GM21528 (cell line): ENCODE measurements around the gene RPRML.
"Not testable (repeated sequence)": the region's sequence is repeated elsewhere in the genome, so short reads cannot be mapped to it uniquely, and the experiment has no call there.

Source experiments
- ATAC-seq: cut with Tn5 transposase; IDR thresholded peaks from one replicate; pipeline ENCODE4 v1.9.1; 2021; ENCODE audit warnings: mild to moderate bottlenecking, moderate library complexity; ENCODE audit not compliant: unreplicated experiment, low FRiP score

Gene RPRML

GRCh38 chr17:46979147-46979863 lies at the start of gene RPRML:
Gene RPRML, minus strand, starts transcription at chr17:46979253. Its CDS starts 246 bp downstream, at chr17:46979007.
- ATAC-seq, result no peak

DNA sequence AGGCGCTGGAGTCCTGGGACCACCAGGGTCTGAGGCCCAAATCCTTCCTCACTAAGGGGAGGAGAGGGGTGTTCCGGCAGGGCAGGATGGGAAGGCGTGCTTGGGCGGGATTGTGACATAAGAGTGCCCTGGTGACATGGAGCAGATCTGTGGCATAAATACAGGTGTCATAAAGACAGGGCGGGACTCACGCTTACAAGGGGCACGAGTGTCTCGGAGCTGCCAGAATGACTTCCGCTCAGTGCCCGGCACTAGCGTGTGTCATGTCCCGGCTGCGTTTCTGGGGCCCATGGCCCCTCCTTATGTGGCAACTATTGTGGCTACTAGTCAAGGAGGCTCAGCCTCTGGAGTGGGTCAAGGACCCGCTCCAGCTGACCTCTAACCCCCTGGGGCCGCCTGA lies 37.9 kb upstream of the RPRML start:
- ATAC-seq, result not testable (repeated sequence)

GRCh38 chr17:47013341-47013740 lies 34.3 kb upstream of the RPRML start:
- no peak for ATAC-seq

DNA sequence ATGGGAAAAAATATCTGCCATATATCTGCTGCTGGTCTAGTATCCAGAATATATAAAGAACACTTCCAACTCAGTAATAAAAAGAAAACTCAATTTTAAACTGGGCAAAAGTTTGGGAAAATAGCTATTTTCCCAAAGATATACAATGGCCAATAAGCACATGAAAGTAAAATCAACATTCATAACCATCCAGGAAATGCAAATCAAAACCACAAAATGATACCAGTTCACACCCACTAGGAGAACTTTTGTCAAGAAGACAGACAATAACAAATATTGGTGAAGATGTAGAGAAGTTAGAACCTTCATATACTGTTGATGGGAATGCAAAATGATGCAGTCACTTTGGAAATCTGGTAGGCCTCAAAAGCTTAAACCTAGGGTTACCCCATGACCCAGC lies 33.4 kb upstream of the RPRML start:
- no peak for ATAC-seq

DNA sequence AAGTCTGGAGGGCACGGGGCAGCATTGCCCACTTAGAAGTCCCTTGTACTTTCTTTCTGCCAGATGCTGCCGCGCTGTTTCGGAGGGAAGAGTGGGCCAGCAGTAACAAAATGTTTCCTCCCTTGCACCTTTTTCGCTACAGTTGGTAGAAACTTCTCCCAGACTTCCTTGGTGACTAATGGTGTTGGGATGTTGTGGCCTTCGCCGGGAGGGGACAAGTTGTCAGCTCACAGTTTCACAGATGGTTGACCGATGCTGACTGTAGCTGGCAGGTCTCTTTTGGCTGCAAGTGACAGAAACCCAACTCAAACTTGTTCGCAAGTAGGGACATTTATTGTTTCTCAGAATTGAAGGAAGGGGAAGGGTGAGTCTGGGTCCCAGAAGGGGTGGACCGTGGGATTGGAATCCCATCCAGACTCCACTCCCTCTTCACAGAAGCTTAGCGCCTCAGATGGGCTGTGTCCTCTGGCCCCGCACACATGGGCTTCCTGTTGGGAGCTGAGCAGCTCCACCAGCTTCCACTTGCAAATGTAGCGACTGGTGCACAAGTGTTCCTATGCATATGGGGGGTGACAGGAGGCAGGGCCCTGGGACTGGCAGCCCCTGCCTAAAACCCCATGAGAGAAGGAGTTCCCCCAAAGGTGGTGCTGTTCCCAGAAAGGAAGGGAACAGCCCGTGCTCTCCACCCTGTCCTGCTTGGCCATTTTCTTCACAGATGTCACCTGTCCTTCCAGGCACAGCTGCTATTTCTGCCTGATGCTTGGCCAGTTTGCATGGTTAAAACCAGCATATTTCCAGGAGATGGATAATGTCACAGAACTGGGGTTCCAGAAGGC lies 30.9 kb upstream of the RPRML start:
- ATAC-seq, result no peak

- no peak for ATAC-seq
These were observed 25.9 kb upstream of the RPRML start for GRCh38 chr17:47004906-47005305.

DNA sequence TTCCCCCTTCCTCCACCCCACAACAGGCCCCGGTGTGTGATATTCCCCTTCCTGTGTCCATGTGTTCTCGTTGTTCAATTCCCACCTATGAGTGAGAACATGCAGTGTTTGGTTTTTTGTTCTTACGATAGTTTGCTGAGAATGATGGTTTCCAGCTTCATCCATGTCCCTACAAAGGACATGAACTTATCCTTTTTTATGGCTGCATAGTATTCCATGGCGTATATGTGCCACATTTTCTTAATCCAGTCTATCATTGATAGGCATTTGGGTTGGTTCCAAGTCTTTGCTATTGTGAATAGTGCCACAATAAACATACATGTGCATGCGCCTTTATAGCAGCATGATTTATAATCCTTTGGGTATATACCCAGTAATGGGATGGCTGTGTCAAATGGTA lies 24.8 kb upstream of the RPRML start:
- ATAC-seq, result not testable (repeated sequence)

GRCh38 chr17:46995841-46996571 lies 17.0 kb upstream of the RPRML start:
- no peak for ATAC-seq

- no peak for ATAC-seq
These were observed 15.9 kb upstream of the RPRML start for GRCh38 chr17:46994993-46995392.

- no peak for ATAC-seq
These were observed 12.6 kb upstream of the RPRML start for GRCh38 chr17:46991617-46992016.

DNA sequence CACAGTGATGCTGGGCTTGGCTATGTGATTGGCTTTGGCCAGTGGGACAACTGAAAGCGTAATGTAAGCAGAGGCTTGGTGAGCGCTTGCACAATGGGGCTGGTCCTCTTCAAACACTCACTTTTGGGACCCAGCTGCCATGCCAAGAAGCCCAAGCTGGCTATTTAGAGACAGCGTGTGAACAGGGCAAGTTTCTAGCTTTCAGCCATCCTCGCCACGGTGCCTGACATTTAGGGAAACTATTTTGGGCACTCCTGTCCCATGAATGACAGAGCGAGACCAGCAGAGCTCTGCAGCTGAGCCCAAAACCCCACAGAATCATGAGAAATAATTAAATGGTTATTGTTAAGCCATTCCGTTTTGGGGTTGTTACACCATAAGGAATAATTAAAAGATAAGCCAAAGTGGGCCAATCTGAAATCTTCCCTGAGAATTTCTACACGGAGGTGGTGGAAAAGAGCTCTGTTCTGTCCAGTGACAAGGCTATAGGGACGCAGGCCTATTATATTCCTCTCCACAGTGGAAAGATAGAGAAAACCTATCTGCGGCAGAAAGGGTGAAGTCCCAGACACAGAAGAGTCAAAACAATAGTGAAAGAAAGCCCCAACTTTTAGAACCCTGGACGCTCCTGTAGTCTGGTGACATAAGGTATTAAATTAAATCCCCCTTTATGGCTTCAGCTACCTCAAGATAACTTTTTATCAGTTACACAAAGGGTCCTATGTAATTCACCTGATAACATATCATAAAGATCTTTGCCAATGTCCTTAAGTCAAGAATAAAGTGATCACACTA lies 10.8 kb upstream of the RPRML start:
- ATAC-seq, result no peak

DNA sequence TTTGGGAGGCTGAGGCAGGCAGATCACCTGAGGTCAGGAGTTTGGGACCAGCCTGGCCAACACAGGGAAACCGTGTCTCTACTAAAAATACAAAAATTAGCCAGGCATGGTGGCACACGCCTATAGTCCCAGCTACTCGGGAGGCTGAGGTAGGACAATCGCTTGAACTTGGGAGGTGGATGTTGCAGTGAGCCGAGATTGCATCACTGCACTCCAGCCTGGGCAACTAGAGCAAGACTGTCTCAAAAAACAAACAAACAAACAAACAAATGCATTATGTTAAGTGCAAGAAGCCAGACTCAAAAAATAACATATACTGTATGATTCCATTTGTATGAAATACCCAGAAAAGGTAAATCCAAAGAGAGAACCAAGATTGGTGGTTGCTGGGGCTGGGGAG lies 8.9 kb upstream of the RPRML start:
- not testable (repeated sequence) for ATAC-seq

DNA sequence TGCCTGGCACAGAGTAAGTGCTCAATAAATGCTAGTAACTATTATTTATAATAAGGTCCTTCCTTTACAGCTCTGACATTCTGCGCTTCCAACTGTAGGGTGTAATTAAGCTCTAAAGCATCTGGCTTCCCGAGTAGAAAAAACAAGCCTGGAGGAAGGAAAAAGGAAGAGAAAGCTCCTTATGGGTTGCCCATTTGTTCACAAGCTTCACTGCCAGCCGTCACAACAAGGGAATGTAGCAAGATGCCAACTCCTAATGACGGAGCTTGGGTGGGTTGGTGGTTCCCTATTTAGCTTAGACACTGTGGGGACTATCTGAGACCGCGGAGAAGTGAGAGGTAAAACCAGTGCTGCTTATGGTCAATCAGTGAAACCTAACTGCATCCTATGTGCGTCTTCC lies 7.3 kb upstream of the RPRML start:
- ATAC-seq, result no peak

DNA sequence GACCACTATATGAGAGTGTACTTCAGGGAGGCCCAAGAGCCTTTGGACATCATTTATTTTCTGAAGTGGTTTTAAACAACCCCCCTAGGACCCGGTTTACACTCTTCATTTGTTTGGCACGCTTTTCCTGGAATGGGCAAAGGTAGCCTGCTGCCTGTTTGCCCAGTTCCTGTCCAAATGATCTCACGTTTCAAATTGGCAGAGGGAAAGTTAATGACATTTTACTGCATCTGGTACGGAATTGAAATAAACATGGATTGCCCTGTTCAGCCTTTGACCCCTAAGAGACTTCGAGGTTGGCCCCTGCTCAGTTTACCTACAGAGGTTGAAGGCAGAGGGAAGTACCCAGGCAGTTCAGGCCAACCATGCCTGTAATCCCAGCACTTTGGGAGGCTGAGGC lies 5.8 kb upstream of the RPRML start:
- ATAC-seq, result no peak

DNA sequence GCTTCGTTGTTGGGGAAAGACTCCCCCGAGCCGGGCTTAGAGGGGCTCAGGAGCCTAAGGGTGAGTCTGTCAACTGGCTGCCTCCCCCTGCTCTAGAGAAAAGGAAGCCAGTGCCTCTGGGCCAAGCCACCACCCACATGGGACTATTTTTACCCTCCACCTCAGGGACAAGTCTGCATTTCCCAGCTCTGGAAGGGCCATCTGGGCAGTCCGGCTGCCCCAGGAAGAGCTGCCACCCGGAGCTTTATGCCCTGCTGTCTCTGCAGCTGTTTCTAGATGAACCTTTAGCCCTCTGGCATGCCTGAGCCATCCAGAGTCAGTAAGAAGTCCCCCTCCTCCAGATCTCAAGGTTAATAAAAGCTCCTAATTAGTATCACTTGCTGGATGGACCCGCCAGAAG lies 5.3 kb upstream of the RPRML start:
- ATAC-seq, result no peak

GRCh38 chr17:46983782-46984181 lies 4.7 kb upstream of the RPRML start:
- ATAC-seq, result no peak

DNA sequence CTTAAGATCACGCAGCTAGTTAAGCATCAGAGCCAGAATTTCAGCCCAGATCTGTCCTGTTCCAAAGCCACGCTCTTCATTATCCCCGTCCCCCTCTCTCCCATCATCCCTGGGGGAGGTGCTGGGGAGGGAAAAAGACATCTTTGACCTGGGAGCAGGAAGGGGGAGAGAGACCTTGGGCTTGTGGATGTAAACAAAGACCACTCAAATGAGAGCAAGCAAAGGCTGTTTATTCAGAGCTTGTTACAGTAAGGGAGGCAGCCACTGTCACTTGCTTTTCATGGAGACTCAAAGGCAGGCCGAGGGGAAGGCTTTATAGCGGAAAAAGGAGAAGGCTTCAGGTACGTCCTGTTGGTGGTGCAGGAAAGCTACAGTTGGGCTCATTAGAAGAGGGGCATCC lies 3.5 kb upstream of the RPRML start:
- ATAC-seq, result no peak

DNA sequence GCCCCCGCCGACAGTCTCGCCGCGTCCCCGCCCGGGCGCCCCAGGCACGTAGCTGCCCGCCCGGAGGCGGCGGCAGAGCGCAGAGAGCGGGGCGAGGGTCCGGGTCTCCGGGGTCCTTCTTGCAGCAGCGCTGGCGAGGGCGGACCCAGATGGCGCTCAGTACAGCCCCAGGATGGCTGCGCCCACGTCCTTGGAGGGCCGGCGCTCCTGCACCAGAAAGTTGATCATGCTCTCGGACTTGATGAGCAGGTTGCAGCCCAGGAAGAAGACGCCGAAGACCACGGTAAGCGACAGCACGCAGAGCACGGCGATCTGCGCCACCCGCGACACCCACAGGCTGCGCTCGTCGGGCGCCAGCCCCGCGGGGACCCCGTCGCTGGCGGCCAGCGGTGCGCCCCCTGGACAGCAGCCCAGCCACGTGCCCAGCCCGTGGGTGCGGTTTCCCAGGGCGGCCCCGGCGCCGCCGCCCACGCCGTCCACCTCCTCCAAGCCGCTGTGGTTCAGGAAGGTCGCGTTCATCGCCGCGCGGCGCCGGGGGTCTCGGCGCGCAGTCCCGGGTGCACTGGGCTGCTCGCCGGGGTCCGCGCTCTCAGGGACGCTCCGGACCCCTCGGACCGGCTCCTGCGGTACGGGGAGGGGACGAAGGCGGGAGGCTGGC lies 435 bp downstream of the RPRML start:
- no peak for ATAC-seq

DNA sequence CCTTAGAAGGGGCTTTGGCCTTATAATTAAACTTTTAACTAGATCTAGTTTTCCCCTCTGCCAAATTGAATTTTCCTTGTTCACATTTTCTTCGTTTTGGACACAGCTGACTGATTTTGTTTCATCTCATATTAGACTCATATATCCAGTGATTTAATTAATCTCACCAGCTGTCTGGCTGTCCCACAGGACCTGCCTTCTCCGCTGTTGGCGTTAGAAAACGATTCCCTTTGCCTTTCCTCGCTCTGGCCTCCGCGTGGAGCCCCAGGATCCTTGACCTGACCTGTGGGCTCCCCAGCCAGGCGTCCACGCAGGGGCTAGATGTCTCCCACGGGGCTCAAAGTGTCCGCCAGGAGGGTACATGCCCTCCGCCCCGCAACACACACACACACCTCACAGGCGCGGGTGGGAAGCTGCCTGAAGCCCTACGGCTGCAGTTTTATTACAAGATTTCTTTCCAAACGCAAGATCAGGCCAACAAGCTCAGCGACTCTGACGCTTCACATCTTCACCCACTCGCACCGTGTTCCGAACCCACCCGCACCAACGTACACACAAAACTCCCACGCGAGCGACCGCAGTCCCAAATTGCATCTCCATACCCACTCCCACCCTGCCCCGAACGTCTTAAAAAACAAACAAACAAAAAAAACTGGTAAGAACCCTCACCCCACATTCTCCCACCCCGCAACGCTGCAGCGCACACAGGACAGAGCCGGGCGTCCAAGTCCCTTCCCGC lies 1.1 kb downstream of the RPRML start:
- no peak for ATAC-seq
